Globus pallidus (tissue), 1 donor: Measurements from ENCODE around the gene OGFOD2.
"Not testable (repeated sequence)": the region's sequence is repeated elsewhere in the genome, so short reads cannot be mapped to it uniquely, and the experiment has no call there.

Experiments
- DNase-seq: peaks from one replicate; pipeline ENCODE4 v3.0.0-alpha.2; 2015; ENCODE audit warnings: low spot score

Gene OGFOD2

GRCh38 chr12:123005081-123005626 lies 30.1 kb downstream of the OGFOD2 start:
- no peak for DNase-seq

- DNase-seq: no peak
Observed at GRCh38 chr12:123006977-123007376, 31.9 kb downstream of the OGFOD2 start.

GRCh38 chr12:123010110-123010509 lies 35.1 kb downstream of the OGFOD2 start:
- no peak for DNase-seq

- DNase-seq: no peak
Observed at GRCh38 chr12:123010681-123011080, 35.6 kb downstream of the OGFOD2 start.

- DNase-seq: no peak
Observed at GRCh38 chr12:123011701-123012100, 36.7 kb downstream of the OGFOD2 start.

GRCh38 chr12:123013185-123014095 lies 38.4 kb downstream of the OGFOD2 start:
- no peak for DNase-seq

- DNase-seq: not testable (repeated sequence)
Observed at GRCh38 chr12:123014473-123014872, 39.4 kb downstream of the OGFOD2 start.

GRCh38 chr12:123017753-123018152 lies 42.7 kb downstream of the OGFOD2 start:
- no peak for DNase-seq

- DNase-seq: no peak
Observed at GRCh38 chr12:123019841-123020138, 44.7 kb downstream of the OGFOD2 start.

GRCh38 chr12:123021688-123022604 lies 46.9 kb downstream of the OGFOD2 start:
- DNase-seq: no peak

GRCh38 chr12:123022846-123023245 lies 47.8 kb downstream of the OGFOD2 start:
- no peak for DNase-seq

- DNase-seq: no peak
Observed at GRCh38 chr12:123024819-123025391, 49.9 kb downstream of the OGFOD2 start.

GRCh38 chr12:123026094-123026853 lies 51.2 kb downstream of the OGFOD2 start:
- no peak for DNase-seq

GRCh38 chr12:123027726-123028445 lies 52.8 kb downstream of the OGFOD2 start:
- DNase-seq: no peak

GRCh38 chr12:123028475-123028874 lies 53.4 kb downstream of the OGFOD2 start:
- no peak for DNase-seq

GRCh38 chr12:123029550-123029949 lies 54.5 kb downstream of the OGFOD2 start:
- DNase-seq: no peak
